ENCODE data around the gene B4GALT4. TPM values are rescaled to one million over a fixed set of nuclear protein-coding genes. Genes with fewer than 3 reads are reported as not detected.
"Not testable (repeated sequence)": the region's sequence is repeated elsewhere in the genome, so short reads cannot be mapped to it uniquely, and the experiment has no call there.

The B4GALT4 gene
- total RNA-seq, result 10 to 100 TPM; 17.9 to 18.0 TPM
- polyA plus RNA-seq, result 10.6 TPM

GRCh38 chr3:119240591-119241434 is at the start of gene B4GALT4:
Gene B4GALT4 (minus strand): TSS chr3:119240878. CDS start chr3:119230099, 10,779 bp downstream.
- Mint-ChIP-seq H3K4me1 (peaks cover 43 to 51% (median 48%) of the 10 kb centered on the region in 3 donors), H3K9me3 (no peaks in the 10 kb centered on the region), H3K27ac (peak within 1 kb of the TSS; percentile 70 to 96 (median 92)), H3K27me3 (peaks cover under 1 to 2% of the 10 kb centered on the region in 2 donors), H3K4me3 (peak within 1 kb of the TSS; percentile 70 to 93 (median 83)), H3K36me3 (peaks cover 0 to 13% (median 8%) of the 10 kb centered on the region in 3 donors)
- POLR2A ChIA-PET, result interaction anchor here (1.0 to 2.1 kb wide), 3 partner anchors 54 to 258 kb away, joined by 3 to 13 read pairs (median 9); partner anchors contain the start of genes ARHGAP31 and TIMMDC1
- Histone ChIP-seq H3K4me1 (ENCODE audit: insufficient read depth, low read length) (peaks cover 38% of the 10 kb centered on the region), H3K27me3 (ENCODE audit: insufficient read depth, low read length, poor library complexity, severe bottlenecking) (no peaks in the 10 kb centered on the region), H3K4me3 (ENCODE audit: low read length) (peak within 1 kb of the TSS; percentile 69), H3K36me3 (ENCODE audit: insufficient read depth, low read length) (no peaks in the 10 kb centered on the region), H3K27ac (ENCODE audit: low read depth, low read length) (peak within 1 kb of the TSS; percentile 75), H3K9me3 (ENCODE audit: low read length) (no peaks in the 10 kb centered on the region)
- CTCF ChIA-PET, result interaction anchor here (0.6 to 3.7 kb wide), 36 partner anchors 10 to 1109 kb away, joined by 3 to 73 read pairs (median 4); partner anchors contain the start of genes ARHGAP31, COX17, TEX55 and TIMMDC1
- peak; percentile 57 to 75 (median 67) for DNase-seq

- DNase-seq, result no peak
- Histone ChIP-seq H3K4me3 (ENCODE audit: low read length) (no peak overlapping the region), H3K27ac (ENCODE audit: low read depth, low read length) (no peak overlapping the region), H3K36me3 (ENCODE audit: insufficient read depth, low read length) (no peaks in the 10 kb centered on the region), H3K9me3 (ENCODE audit: low read length) (no peaks in the 10 kb centered on the region), H3K27me3 (ENCODE audit: insufficient read depth, low read length, poor library complexity, severe bottlenecking) (no peaks in the 10 kb centered on the region), H3K4me1 (ENCODE audit: insufficient read depth, low read length) (peaks cover 16% of the 10 kb centered on the region)
- ChIA-PET POLR2A (interaction anchor here (0.7 kb wide), 1 partner anchor 46 kb away, joined by 3 read pairs; no protein-coding TSS in a partner anchor), CTCF (no interaction called here)
- no peak overlapping the region for H3K4me3 Mint-ChIP-seq
- H3K27ac Mint-ChIP-seq, result peak overlapping the region in 1 of 8 donors; percentile 12
- peaks cover 7 to 8% of the 10 kb centered on the region in 2 donors for H3K27me3 Mint-ChIP-seq
- H3K9me3 Mint-ChIP-seq, result peaks cover 6 to 20% (median 17%) of the 10 kb centered on the region in 5 donors
- H3K4me1 Mint-ChIP-seq, result peaks cover 15 to 21% (median 18%) of the 10 kb centered on the region in 3 donors
- peaks cover 5 to 10% (median 8%) of the 10 kb centered on the region in 3 donors for H3K36me3 Mint-ChIP-seq
Measured at GRCh38 chr3:119289404-119289770, 48.7 kb upstream of the B4GALT4 start.

- Mint-ChIP-seq H3K27ac (no peak overlapping the region), H3K4me1 (peaks cover 15 to 19% (median 17%) of the 10 kb centered on the region in 3 donors), H3K4me3 (no peak overlapping the region), H3K9me3 (peaks cover 5 to 22% (median 18%) of the 10 kb centered on the region in 5 donors), H3K36me3 (peaks cover 1 to 12% (median 8%) of the 10 kb centered on the region in 3 donors), H3K27me3 (peaks cover 4 to 7% of the 10 kb centered on the region in 2 donors)
- H3K9me3 ChIP-seq (ENCODE audit: low read length), result no peaks in the 10 kb centered on the region
- no peaks in the 10 kb centered on the region for H3K36me3 ChIP-seq (ENCODE audit: insufficient read depth, low read length)
- POLR2A ChIA-PET, result no interaction called here
- H3K27me3 ChIP-seq (ENCODE audit: insufficient read depth, low read length, poor library complexity, severe bottlenecking), result no peaks in the 10 kb centered on the region
- no peak overlapping the region for H3K4me3 ChIP-seq (ENCODE audit: low read length)
- CTCF ChIA-PET, result no interaction called here
- DNase-seq, result no peak
- H3K4me1 ChIP-seq (ENCODE audit: insufficient read depth, low read length), result peaks cover 16% of the 10 kb centered on the region
- no peak overlapping the region for H3K27ac ChIP-seq (ENCODE audit: low read depth, low read length)
Measured at GRCh38 chr3:119288669-119289403, 48.2 kb upstream of the B4GALT4 start.

DNA sequence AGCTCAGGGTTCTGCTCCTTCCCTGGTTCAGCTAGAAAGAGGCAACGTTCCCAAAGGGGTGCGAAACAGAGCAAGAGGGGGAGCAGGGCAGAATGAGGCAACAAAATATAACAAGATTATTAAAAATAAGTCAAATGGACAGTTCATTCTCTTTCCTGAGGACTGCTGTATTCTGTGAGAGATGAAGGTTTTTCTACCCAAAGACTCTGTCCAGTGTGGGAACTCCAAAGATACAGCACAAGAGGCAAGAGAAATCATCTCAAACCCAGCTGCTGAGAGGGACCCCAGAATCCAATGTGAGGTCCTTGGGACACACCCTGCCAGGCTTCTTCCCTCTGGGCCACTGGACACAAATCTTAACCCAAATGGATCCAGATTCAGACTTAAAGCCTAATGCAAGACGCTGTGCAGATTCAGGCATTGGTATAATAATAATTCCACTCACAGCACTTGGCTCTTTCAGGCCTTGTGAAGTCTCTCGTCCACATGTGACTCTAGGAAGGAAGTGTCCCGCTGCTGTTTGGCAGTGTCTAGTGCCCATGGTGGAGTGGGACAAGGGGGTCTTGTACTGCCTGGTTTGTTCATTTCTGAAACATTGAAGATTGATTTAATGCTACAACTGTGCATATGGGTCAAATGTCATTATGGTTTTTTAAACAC is 39.0 kb upstream of the B4GALT4 start:
- POLR2A ChIA-PET, result no interaction called here
- H3K27me3 Mint-ChIP-seq, result no peaks in the 10 kb centered on the region
- H3K27ac Mint-ChIP-seq, result no peak overlapping the region
- peaks cover 0 to 3% (median 0%) of the 10 kb centered on the region in 3 donors for H3K4me1 Mint-ChIP-seq
- H3K9me3 ChIP-seq (ENCODE audit: low read length), result no peaks in the 10 kb centered on the region
- no peak overlapping the region for H3K4me3 Mint-ChIP-seq
- H3K4me1 ChIP-seq (ENCODE audit: insufficient read depth, low read length), result no peaks in the 10 kb centered on the region
- peaks cover 14 to 19% (median 18%) of the 10 kb centered on the region in 5 donors for H3K9me3 Mint-ChIP-seq
- H3K27me3 ChIP-seq (ENCODE audit: insufficient read depth, low read length, poor library complexity, severe bottlenecking), result no peaks in the 10 kb centered on the region
- no peaks in the 10 kb centered on the region for H3K36me3 ChIP-seq (ENCODE audit: insufficient read depth, low read length)
- DNase-seq, result no peak
- no peak overlapping the region for H3K4me3 ChIP-seq (ENCODE audit: low read length)
- no peak overlapping the region for H3K27ac ChIP-seq (ENCODE audit: low read depth, low read length)
- H3K36me3 Mint-ChIP-seq, result peaks cover 2 to 18% (median 7%) of the 10 kb centered on the region in 3 donors
- CTCF ChIA-PET, result no interaction called here

DNA sequence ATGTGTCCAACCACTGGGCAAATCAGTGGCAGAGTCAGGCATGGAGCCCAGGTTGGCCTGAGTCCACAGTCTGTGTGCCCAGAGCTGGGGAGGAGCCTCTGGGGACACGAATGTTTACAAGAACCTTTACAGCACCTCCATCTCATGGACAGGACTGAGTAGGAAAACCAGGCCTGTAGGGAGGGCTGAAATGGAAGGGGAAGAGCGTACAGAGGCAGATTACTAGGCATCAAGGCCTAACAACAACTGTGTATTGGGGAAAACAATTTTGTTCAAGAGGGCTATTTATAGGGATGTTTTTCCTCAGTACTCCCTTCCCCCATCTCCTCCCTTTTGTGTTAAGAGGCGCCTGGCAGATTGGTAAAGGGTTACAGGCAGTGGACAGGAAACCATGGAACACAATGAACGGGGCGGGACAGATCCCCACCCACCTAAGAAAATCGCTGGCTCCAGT is 38.5 kb upstream of the B4GALT4 start:
- POLR2A ChIA-PET, result no interaction called here
- Mint-ChIP-seq H3K36me3 (peaks cover 2 to 18% (median 7%) of the 10 kb centered on the region in 3 donors), H3K27me3 (no peaks in the 10 kb centered on the region), H3K27ac (no peak overlapping the region), H3K4me3 (no peak overlapping the region), H3K9me3 (peaks cover 14 to 19% (median 17%) of the 10 kb centered on the region in 5 donors), H3K4me1 (peaks cover 0 to 7% (median 0%) of the 10 kb centered on the region in 3 donors)
- Histone ChIP-seq H3K36me3 (ENCODE audit: insufficient read depth, low read length) (no peaks in the 10 kb centered on the region), H3K27ac (ENCODE audit: low read depth, low read length) (no peak overlapping the region), H3K27me3 (ENCODE audit: insufficient read depth, low read length, poor library complexity, severe bottlenecking) (no peaks in the 10 kb centered on the region), H3K4me3 (ENCODE audit: low read length) (no peak overlapping the region), H3K4me1 (ENCODE audit: insufficient read depth, low read length) (no peaks in the 10 kb centered on the region), H3K9me3 (ENCODE audit: low read length) (no peaks in the 10 kb centered on the region)
- DNase-seq, result no peak
- CTCF ChIA-PET, result no interaction called here

DNA sequence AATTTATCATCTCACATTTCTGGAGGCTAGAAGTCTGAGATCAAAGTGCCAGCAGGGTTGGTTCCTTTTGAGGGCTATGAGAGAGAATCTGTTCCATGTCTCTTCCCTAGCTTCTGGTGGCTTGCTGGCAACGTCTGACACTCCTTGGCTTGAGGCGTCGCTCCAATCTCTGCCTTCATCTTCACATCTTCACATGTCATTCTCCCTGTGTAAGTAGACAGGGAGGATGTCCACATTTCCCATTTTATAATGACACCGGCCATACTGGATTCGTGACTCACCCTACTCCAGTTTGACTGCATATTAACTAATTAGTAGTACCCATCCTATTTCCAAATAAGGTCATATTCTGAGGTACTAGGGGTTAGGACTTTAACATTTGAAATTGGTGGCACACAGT is 36.0 kb upstream of the B4GALT4 start:
- Histone ChIP-seq H3K9me3 (ENCODE audit: low read length) (no peaks in the 10 kb centered on the region), H3K36me3 (ENCODE audit: insufficient read depth, low read length) (no peaks in the 10 kb centered on the region), H3K4me1 (ENCODE audit: insufficient read depth, low read length) (no peaks in the 10 kb centered on the region), H3K27me3 (ENCODE audit: insufficient read depth, low read length, poor library complexity, severe bottlenecking) (no peaks in the 10 kb centered on the region), H3K27ac (ENCODE audit: low read depth, low read length) (no peak overlapping the region), H3K4me3 (ENCODE audit: low read length) (no peak overlapping the region)
- no peak overlapping the region for H3K27ac Mint-ChIP-seq
- ChIA-PET CTCF (interaction anchor here (1.8 kb wide), 1 partner anchor 112 kb away, joined by 6 read pairs; no protein-coding TSS in a partner anchor), POLR2A (no interaction called here)
- no peak overlapping the region for H3K4me3 Mint-ChIP-seq
- DNase-seq, result no peak
- H3K36me3 Mint-ChIP-seq, result peaks cover 0 to 3% (median under 1%) of the 10 kb centered on the region in 3 donors
- H3K9me3 Mint-ChIP-seq, result peaks cover under 1 to 2% (median 2%) of the 10 kb centered on the region in 5 donors
- H3K4me1 Mint-ChIP-seq, result peaks cover 0 to 7% (median 0%) of the 10 kb centered on the region in 3 donors
- H3K27me3 Mint-ChIP-seq, result no peaks in the 10 kb centered on the region

GRCh38 chr3:119270212-119270611 is 29.5 kb upstream of the B4GALT4 start:
- POLR2A ChIA-PET; H3K4me3 Mint-ChIP-seq; H3K9me3 Mint-ChIP-seq; DNase-seq; H3K27me3 ChIP-seq (ENCODE audit: insufficient read depth, low read length, poor library complexity, severe bottlenecking); H3K27ac ChIP-seq (ENCODE audit: low read depth, low read length); H3K4me1 Mint-ChIP-seq; H3K4me1 ChIP-seq (ENCODE audit: insufficient read depth, low read length); H3K27ac Mint-ChIP-seq; H3K36me3 ChIP-seq (ENCODE audit: insufficient read depth, low read length); H3K9me3 ChIP-seq (ENCODE audit: low read length); H3K27me3 Mint-ChIP-seq; H3K4me3 ChIP-seq (ENCODE audit: low read length): not testable (repeated sequence)
- peaks cover 0 to 11% (median 4%) of the 10 kb centered on the region in 3 donors for H3K36me3 Mint-ChIP-seq
- CTCF ChIA-PET, result interaction anchor here (1.1 kb wide), 1 partner anchor 80 kb away, joined by 3 read pairs; no protein-coding TSS in a partner anchor

Measured in CD8-positive, alpha-beta memory T cell (primary cell).